Muscle of arm (tissue), 12 donors: ENCODE measurements around the gene CES3. TPM values are rescaled to one million over a fixed set of nuclear protein-coding genes. Genes with fewer than 3 reads are reported as not detected.
A peak's percentile ranks its signal among the peaks of the same experiment; 100 is the strongest.

ENCODE experiments used
- DNase-seq: peaks from one replicate; pipeline ENCODE4 v3.0.0-alpha.2; 2013
- polyA plus RNA-seq, 12 donors: library from polyadenylated mRNA; unstranded; fragments of 120-200 nt; gene quantifications; one replicate each; pipeline ENCODE4 v1.2.1, GENCODE V29; 2013; ENCODE audit not compliant: insufficient read length in 12 of 12

CES3 gene
- polyA plus RNA-seq, 12 donors, result 0.20 to 0.60 (median 0.39) TPM; not detected in 2

DNA sequence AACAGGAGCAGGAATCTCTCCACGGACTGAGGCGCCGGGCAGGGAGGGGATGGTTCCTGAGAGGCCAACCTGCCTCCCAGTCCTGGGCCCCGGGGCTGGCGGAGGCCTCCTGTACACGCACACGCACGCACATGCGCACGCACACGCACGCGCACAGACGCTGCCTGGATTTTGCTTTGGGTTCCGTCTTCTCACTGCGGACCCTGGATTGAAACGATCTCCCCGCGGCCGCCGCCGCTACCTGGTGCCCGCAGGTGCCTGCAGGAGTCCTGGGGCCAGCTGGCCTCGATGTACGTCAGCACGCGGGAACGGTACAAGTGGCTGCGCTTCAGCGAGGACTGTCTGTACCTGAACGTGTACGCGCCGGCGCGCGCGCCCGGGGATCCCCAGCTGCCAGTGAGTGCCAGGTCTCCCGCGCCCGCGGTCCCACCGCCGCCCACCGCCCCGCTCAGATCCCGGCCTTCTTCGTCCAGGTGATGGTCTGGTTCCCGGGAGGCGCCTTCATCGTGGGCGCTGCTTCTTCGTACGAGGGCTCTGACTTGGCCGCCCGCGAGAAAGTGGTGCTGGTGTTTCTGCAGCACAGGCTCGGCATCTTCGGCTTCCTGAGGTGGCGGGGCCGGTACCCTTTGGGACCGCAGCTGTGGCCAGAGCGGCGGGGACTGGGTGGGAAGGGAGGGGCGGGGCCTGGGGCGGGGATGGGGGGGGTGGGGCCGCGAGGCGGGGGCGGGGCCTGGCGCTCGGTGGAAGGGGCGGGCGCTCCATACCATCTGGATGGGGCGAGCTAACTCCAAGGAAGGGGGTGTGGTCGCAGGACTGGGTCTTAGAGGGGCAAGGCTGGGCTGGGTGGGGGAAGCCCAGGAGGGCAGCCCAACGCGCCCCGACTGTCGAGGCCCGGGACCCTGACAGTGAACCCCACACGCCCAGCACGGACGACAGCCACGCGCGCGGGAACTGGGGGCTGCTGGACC, 39.6 kb downstream of the CES3 start:
- peak; percentile 27 for DNase-seq

DNA sequence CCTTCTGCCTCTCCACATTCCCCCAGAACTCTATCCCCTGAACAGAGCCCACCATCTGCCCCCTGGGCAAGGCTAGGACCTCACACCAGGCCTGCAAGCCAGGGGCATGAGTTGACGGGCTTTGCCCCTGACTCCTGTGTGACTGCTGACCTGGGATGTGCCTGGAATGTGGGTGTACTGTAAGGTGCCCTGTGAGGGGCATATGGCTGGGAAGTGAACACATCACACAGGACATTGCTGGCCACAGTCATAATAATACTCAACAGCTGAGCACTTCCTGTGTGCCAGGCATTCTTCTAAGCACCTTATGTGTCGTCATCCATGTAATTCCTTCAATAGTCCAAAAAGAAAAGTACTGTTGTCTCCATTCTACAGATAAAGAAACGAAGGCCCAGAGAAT, 40.7 kb downstream of the CES3 start:
- DNase-seq, result no peak

DNA sequence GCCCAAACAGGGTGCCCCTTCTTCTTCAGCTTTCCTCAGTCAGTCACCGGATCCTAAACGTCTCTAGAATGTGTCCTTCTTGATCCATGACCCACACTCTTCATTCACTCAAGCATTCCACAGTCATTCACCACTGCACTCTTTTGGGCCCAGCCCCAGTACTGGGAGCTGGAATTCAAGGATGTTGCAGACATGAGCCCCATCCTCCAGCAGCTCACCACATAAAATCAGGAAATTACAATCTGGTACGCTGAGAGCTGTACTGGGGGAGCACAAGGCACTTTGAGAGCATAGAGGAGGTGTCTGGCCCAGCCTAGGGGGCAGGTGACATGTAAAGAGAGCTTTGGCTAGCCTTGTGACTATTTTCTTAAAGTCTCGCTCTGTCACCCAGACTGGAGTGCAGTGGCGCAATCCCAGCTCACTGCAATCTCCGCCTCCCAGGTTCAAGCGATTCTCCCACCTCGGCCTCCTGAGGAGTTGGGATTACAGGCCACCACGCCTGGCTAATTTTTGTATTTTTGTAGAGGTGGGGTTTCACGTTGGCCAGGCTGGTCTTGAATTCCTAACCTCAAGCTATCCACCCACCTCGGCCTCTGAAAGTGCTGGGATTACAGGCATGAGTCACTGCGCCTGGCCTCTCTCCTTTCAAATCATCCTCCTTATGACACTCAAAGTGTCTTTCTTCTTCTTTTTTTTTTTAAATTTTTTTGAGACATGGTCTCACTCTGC, 46.0 kb downstream of the CES3 start:
- no peak for DNase-seq

DNA sequence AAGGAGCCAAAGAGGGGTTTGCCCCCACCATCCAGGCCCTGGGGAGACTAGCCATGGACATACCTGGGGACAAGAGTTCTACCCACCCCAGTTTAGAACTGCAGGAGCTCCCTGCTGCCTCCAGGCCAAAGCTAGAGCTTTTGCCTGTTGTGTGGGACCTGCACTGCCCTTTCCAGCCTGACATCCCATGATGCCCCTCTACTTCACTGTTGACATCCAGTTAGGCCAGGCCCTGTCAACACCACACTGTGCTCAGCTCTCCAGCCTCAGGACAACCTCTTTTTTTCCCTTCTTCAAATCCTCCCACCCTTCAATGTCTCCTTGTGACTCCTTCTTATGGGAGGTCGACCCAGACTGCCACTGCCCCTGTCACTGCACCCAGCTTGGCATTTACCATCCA, 48.1 kb downstream of the CES3 start:
- DNase-seq, result no peak

DNA sequence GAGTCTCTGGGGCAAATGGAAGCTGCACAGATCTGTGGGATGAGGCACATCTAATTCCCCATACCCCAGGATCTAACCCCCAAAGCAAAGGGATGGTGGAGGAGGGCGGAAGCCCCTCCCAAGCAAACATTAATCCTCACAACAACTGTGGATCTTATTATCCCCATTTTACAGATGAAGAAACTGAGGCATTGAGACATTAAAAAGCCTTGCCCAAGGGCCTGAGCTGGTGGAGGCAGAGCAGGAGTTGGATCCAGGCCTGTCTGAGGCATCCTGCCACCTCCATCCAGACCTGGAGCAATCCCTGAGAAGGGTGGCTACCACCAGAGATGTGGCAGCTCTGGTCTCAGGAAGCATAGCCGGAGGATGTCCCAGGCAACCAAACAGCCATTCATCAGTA, 50.2 kb downstream of the CES3 start:
- DNase-seq, result no peak

DNA sequence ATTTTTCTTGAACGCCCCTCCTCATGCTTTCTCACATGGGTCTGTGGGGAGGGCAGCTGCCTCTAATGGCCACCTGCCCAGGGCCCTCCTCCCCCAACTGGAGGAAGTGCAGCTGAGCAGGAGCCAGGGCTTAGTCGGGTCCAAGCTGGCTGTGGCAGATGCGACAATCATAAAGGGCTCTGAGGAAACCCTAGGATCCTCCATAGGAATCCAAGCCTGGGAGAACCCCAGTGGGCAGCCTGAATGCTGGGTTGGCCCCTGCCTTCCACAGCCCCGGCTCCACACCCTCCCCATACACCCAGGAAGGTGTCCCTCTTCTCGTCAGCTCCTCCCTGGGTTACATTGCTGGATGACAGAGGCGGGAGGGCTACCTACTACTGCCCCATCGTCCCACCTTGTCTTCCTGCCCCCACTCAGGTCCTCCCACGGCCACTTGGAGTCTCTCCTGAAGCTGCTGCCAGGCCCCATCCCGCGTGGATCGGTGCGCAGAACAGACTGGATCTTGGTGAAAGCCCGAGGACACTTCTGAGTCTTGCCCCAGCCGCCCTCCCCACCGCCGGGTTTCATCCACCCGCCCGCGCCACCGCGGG, 52.3 kb downstream of the CES3 start:
- DNase-seq, result peak; percentile 60

DNA sequence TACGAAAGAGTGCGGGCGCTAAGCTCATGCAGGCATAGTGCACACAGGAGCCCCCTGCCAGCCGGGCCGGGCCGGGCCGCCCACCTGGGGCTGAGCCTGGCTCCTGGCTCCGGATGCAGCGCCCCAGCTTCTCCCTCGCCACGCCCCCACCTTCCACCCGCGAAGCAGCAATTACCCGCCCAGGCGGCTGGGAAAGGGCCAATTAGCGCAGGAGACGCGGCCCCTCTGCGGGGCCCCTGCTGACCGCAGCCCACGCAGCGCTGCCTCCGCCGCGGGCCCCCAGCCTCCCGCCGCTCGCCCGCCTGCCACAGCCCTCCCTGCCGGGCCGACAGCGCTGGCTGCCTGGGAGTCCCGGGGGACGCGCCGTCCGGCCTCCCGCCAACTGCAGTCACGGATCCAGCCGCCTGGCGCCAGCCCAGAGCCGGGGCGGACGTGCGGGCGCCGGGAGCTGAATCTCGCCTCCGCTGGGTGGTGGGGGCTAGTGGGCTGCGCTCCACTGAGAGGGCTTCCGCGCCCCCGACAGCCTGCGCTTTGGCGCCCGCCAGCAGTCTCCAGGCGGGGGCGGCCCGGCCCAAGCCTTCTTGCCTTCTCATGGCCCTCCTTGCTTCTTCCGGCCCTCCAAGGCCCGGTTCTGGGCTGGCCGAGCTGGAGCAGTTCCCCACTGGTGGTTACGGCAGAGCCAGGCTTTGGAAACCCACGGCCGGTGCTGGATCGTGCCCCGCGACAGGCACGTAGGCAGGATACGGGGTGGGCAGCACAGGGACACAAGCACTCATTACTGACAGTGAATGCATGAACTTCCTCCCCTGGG, 53.0 kb downstream of the CES3 start:
- peak; percentile 74 for DNase-seq

DNA sequence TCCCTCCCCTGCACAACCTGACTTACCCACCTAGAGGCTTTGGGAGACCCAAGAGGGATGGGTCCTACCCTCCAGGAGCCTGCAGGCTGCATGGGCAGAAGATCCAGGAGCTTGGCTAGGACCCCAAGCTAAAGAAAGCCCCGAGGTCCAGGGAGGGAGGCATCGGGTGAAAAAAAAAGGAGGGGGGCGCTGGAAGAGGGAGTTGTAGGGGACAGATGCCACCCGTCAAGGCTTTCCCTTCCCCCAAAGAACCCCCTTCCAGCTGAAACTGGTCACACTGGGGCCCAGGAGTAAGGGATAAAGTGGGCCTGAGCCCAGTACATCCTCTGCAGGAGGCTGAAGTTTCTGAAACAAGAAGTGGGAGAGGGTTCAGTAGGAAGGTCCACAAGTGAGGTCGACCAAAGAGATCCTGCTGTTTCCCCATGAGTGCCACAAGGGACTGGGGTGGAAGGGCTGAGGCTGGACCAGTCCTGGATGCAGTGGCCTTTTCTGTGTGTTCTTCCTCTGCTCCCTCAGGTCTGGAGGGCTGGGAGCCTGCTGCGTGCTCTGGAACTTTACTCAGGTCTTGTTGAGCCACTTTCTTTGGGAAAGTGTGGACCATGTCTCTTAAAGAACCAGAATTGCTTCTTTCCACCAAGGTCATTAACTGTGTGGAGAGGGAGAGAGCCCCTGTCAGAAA, 53.7 kb downstream of the CES3 start:
- no peak for DNase-seq

DNA sequence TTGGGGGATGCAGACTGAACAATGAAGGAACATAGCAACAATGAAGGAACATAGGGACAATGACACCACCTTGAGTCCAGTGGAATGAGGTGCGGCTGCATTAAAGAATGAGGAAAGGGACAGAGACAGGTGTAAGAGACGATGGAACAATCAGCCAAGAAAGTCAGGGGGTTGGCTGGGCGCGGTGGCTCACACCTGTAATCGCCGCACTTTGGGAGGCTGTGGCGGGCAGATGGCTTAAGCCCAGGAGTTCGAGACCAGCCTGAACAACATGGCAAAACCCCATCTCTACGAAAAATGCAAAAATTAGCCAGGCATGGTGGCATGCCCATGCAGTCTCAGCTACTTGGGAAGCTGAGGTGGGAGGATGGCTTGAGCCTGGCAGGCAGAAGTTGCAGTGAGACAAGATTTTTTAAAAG, 54.3 kb downstream of the CES3 start:
- no peak for DNase-seq

DNA sequence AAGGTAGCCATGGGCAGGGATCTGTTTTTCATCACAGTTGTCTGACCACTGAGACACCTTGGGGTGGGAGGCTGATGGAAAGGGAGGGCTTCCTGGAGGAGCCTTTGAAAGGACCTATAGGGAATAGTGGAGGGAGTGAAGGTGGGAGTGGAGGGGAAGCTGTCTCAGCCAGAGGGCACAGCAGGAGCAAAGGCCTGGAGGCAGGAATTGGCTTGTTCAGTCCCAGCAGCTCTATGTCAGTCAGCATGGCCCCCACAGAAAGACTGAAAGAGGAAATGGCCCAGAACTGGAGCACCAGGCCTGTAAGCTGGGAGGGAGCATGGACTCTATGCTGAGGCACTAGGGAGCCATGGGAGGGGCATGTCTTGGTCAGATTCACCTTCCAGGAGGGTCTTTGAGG, 55.1 kb downstream of the CES3 start:
- no peak for DNase-seq

DNA sequence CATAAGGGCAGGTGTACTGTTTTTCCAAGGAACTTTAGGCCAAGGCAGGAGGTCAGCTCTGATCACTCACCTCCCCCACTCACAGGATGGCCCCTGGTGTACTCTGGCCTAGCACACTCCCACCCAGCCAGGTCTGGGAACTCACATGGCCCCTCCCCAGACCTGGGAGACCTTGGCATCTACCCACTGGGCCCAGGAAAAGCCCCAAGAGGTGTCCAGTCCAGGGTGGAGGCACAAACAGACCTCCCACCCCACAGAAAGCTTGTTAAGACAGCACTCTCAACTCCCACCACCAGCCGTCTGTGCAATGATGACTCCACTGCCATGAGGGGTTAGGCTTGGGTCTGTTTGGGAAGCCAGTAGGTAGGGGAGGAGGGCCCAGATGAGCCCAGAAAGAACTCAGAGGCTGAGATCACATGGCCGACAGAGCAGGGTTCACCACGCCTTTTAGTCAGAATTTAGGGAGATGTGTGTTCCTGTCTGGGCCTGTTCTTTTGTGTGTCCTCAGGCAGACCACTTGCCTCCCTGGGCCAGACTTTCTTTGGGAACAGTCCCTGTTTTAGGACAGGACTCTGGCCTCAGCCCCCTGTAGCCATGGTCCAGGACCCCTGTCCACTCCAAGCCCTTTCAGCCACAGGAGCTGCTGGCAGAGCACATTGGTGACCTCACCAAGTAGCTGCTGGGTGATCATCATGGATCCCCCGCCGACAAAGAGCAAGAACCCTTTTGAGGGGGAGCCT, 55.8 kb downstream of the CES3 start:
- DNase-seq, result no peak

DNA sequence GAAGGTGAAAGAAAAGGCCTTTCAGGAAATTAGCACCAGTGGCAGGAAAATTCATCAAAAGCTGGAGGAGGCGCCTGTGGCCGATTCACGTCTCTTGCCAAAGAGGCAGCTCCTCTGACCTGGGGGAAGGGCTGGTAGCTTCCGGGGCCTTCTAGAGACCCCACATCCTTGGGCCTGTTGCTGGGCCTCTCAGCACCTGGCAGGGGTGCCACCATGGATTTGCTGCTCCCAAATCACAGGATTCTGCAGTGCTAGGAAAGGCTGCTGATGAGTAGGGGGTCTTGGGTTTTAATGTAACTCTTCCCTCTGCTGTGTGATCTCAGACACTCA, 56.3 kb downstream of the CES3 start:
- no peak for DNase-seq

DNA sequence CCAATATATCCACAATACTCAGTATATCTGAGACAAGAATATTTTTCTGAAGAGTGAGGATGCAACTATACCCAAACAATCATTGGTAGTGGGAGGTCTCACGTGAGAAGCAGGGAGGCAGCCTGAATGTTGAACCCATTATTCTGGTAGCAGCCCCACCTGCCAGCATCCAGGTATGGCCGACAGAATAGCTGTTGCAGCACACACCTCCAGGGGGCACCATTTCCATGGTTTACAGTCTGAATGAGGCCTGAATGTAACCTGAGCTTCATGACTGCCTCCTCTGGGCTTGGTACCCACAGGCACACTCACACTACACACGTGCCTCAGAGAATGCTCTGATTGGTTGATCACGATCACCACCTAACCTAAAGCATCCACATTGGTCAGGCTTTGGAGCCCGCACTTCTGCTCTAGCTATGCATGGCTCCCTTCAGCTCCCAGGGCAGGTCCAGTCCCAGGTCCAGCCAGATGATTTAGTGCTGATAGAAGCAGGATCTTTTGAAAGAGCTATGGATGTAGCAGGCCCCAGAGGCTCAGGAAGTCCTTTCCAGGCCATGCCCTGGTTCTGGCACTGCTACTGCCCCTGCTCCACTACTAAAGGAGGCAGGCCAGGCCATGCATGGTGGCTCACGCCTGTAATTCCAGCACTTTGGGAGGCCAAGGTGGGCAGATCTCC, 56.9 kb downstream of the CES3 start:
- peak; percentile 60 for DNase-seq

DNA sequence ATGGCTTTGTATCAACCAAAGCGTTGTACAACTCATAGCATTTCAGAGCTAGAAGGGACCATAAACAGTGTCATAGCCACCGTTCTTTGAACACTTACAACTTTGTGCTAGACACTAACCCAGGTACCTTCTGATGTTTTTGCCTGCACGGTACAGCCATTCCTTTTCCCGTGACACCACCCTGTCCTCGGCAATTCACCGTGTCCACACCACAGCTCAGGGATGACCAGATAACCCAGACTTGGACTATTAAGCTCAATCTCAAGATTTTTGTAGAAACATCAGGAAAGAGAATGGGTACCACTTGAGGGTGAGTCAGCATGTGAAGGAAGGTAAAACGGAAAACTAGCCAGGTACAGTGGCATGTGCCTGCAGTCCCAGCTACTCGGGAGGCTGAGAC, 58.1 kb downstream of the CES3 start:
- DNase-seq, result no peak

DNA sequence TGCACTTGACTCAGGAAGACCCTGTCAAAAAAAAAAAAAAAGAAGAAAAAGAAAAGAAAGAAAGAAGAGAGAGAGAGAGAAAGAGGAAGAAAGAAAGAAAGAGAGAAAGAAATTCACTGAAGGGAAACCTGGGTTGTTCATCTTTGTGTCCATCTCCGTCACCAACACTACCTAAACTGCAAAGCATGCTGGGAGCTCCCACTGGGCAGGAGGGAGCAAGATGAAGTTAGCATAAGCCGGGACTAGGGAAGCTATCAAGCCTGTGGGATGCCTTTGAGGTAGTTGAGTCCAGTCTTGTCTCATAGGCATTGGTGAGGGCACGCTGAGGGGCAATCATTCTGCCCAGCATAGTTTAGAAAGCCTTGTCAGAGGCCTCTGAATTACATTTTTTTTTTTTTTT, 60.3 kb downstream of the CES3 start:
- DNase-seq, result no peak

DNA sequence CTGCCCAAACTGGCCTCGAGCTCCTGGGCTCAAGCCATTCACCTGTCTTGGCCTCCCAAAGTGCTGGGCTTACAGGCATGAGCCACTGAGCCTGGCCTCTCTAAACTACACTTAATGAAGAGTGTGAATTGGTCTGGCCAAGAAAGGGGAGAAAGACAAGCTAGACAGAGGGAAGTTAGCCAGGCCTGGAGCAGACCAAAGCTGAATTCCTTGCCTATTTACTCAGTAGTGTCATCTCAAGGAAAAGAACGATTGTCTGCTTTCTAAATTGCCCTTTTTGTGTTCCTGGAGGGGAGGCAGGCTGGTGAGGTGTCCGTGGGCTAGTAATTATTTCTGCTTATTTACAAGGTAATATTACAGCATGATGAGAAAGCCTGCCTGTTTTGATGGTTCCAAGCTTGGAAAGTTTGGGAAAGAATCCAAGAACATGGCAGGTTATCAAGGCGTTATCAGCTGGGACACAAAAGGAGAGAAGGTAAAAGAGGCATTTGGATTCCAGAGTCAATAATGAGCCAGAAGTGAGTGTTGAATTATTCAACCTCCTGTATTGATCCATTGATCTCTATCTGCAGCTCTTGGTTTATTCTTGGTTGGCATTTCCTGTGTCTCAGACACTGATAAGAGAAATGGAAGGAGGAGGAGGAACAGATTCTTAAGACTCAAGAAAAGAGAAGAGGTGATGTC, 61.6 kb downstream of the CES3 start:
- no peak for DNase-seq

DNA sequence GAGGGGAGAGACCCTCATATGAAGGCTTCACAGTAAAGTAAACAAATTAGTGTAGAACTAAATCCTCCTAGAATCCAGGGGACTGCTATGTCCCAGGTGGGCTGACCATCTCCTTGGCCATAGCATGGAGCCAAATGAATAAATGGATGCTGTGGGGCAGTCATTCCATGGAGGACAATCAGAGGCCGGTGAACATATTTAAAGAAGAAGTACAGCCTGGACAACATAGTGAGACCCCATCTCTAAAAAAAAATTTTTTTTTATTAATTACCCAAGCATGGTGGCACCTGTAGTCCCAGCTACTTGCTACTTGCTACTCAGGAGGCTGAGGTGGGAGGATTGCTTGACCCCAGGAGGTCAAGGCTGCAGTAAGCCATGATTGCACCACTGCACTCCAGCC, 62.6 kb downstream of the CES3 start:
- no peak for DNase-seq
